ENCODE results near the gene PRDX2. TPM values are rescaled to one million over a fixed set of nuclear protein-coding genes. Genes with fewer than 3 reads are reported as not detected.

Gene PRDX2
- polyA plus RNA-seq, 1 of the 3 experiments (the other 2 are of a cell fraction), result 341 TPM

DNA sequence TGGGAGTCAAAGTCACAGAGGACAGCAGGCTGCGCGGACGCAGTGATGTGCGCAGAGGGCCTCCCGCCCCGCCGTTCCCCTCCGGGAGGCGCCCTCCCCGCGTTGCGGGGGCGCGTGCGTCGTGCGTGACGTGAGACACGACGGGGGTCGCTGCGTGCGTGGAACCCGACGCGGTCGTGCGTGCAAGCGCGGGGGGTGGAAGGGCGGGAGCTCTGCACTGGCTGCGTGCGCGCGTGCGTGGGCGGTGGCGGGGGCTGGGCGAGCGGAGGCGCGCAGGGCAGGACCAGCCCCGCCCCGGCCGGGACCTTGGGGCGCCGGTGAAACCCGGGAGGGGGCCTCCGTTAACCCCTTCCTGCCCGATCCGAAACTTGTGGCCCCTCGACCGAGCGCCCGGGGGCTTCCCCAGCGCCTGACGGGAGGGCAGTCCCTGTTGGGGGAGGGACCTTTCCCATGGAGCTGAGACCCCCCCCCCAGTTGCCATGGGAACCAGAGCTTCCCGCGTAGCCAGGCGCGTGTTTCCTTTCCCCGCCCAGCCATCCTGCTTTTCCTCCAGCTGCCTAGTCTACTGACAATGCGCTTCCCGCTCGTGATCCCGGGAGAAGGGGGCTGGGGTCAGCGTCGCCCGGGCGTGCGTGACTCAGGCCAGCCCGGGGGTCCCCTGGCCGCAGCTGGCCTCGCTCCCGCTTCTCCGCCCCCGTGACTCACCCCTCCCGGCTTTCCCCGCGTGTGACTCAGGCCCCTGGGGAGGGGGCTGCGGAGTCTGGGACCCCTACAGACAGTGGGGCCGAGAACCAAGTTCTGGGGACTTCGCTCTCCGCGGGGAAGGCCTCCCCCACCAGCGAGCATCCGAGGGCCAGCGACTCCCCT, 18.9 kb downstream of the PRDX2 start (continued):
- TF ChIP-seq RFX5 (IDR thresholded peaks at IDR 0.05; ENCODE audit: low read length) (peak; percentile 71; the same call in 1 of the 2 replicates), MXI1 (IDR thresholded peaks at IDR 0.05; ENCODE audit: low read depth, low read length) (peak; percentile 90), REST (IDR thresholded peaks at IDR 0.05; ENCODE audit: low read depth, low read length) (no peak), YY1 (IDR thresholded peaks at IDR 0.05; ENCODE audit: low read depth) (no peak), USF1 (IDR thresholded peaks at IDR 0.05; ENCODE audit: borderline replicate concordance, low read depth) (no peak; the same call in 1 of the 2 replicates)
- TF ChIP-seq, protein P1, sequence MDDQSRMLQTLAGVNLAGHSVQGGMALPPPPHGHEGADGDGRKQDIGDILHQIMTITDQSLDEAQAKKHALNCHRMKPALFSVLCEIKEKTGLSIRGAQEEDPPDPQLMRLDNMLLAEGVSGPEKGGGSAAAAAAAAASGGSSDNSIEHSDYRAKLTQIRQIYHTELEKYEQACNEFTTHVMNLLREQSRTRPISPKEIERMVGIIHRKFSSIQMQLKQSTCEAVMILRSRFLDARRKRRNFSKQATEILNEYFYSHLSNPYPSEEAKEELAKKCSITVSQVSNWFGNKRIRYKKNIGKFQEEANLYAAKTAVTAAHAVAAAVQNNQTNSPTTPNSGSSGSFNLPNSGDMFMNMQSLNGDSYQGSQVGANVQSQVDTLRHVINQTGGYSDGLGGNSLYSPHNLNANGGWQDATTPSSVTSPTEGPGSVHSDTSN (IDR thresholded peaks at IDR 0.05), result peak; percentile 49; the same call in 1 of the 2 replicates

- H3K4me3 ChIP-seq (ENCODE audit: low read depth in 2 of 2, low read length in 1 of 2), result peak overlapping the region; percentile 51 to 59
- H2AFZ ChIP-seq (ENCODE audit: low read depth), result peak overlapping the region; percentile 66; the same call in 1 of the 2 replicates
- ChIA-PET POLR2A (interaction anchor here (0.7 to 2.1 kb wide), 5 partner anchors 10 to 1444 kb away, joined by 3 to 63 read pairs (median 4); partner anchors contain the start of genes FBXW9, GET3 and JUNB), CTCF (interaction anchor here (1.0 to 12.1 kb wide), 5 partner anchors 15 to 273 kb away, joined by 3 to 447 read pairs (median 7); partner anchors contain the start of genes JUNB, PRDX2 and THSD8)
- peak overlapping the region; percentile 91 for H3K4me2 ChIP-seq
- WGBS (ENCODE audit: low lambda C conversion rate), result 42% methylated on average over 12 of the region's 12 CpGs
- DNase-seq, result no peak
- H3K79me2 ChIP-seq (ENCODE audit: insufficient read depth), result no peaks in the 10 kb centered on the region
- H3K9me3 ChIP-seq, result no peaks in the 10 kb centered on the region
- H3F3A ChIP-seq (replicated peaks; ENCODE audit: insufficient read depth), result peaks cover 65% of the 10 kb centered on the region
- H3K9ac ChIP-seq, result peak overlapping the region; percentile 68; the same call in 1 of the 2 replicates
- no peaks in the 10 kb centered on the region for H3K9me2 ChIP-seq
- peak overlapping the region; percentile 97 to 98 for H3K27ac ChIP-seq (ENCODE audit: low read depth in 2 of 2, low read length in 1 of 2)
- H3K4me1 ChIP-seq (ENCODE audit: control insufficient read depth in 1 of 2, insufficient read depth in 2 of 2, low read depth in 1 of 2, low read length in 1 of 2), result peaks cover 42 to 70% of the 10 kb centered on the region in 2 experiments; a peak in 3 of 4 replicates
- H3K36me3 ChIP-seq (replicated peaks in 1 of 2; ENCODE audit: control insufficient read depth in 1 of 2, insufficient read depth in 2 of 2, low read length in 1 of 2), result no peaks in the 10 kb centered on the region
- H4K20me1 ChIP-seq (ENCODE audit: insufficient read depth), result no peaks in the 10 kb centered on the region
- no peaks in the 10 kb centered on the region for H3K27me3 ChIP-seq (ENCODE audit: insufficient read depth)
- no peak for TF ChIP-seq EP300 (IDR thresholded peaks at IDR 0.05; ENCODE audit: borderline replicate concordance in 1 of 2, low read depth in 1 of 2, low read length in 1 of 2)
- no peak for TF ChIP-seq RAD21 (IDR thresholded peaks at IDR 0.05; ENCODE audit: low read length)
- TF ChIP-seq TEAD4 (IDR thresholded peaks at IDR 0.05; ENCODE audit: borderline replicate concordance, insufficient read depth), result no peak
- no peak for TF ChIP-seq REST (IDR thresholded peaks at IDR 0.05; ENCODE audit: low read depth, low read length)
- no peak for TF ChIP-seq TAF1 (IDR thresholded peaks at IDR 0.05; ENCODE audit: borderline replicate concordance, low read depth, low read length)
- no peak for TF ChIP-seq RFX5 (IDR thresholded peaks at IDR 0.05; ENCODE audit: low read length)
- TF ChIP-seq USF1 (IDR thresholded peaks at IDR 0.05; ENCODE audit: borderline replicate concordance, low read depth), result no peak
- TF ChIP-seq YY1 (IDR thresholded peaks at IDR 0.05; ENCODE audit: low read depth), result no peak
- TF ChIP-seq MEF2A (IDR thresholded peaks at IDR 0.05; ENCODE audit: borderline replicate concordance, low read depth), result no peak
- TF ChIP-seq, protein P2, sequence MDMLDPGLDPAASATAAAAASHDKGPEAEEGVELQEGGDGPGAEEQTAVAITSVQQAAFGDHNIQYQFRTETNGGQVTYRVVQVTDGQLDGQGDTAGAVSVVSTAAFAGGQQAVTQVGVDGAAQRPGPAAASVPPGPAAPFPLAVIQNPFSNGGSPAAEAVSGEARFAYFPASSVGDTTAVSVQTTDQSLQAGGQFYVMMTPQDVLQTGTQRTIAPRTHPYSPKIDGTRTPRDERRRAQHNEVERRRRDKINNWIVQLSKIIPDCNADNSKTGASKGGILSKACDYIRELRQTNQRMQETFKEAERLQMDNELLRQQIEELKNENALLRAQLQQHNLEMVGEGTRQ (IDR thresholded peaks at IDR 0.05; ENCODE audit: borderline replicate concordance, low read depth, low read length), result no peak
- TF ChIP-seq JUND (IDR thresholded peaks at IDR 0.05), result no peak
- TF ChIP-seq ELF1 (IDR thresholded peaks at IDR 0.05), result no peak
- no peak for TF ChIP-seq FOXJ3 (CRISPR knock-in tag; IDR thresholded peaks at IDR 0.05)
- TF ChIP-seq, protein P3, sequence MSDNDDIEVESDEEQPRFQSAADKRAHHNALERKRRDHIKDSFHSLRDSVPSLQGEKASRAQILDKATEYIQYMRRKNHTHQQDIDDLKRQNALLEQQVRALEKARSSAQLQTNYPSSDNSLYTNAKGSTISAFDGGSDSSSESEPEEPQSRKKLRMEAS (IDR thresholded peaks at IDR 0.05; ENCODE audit: low read depth), result no peak
- no peak for TF ChIP-seq NFIC (IDR thresholded peaks at IDR 0.05; ENCODE audit: borderline replicate concordance)
These were observed 19.5 kb downstream of the PRDX2 start for GRCh38 chr19:12782174-12782423.
